Trophoblast cell (in vitro differentiated cells and primary cell): Measurements from ENCODE around the gene CCSAP.
"Not testable (repeated sequence)": the region's sequence is repeated elsewhere in the genome, so short reads cannot be mapped to it uniquely, and the experiment has no call there.

Experiments
- DNase-seq, 2 donors: peaks; one replicate each; pipeline ENCODE4 v3.0.0-alpha.2; 2016
- H2AFZ ChIP-seq: 2 replicates; pipeline ENCODE4 v1.6.1; 2013; ENCODE audit warnings: low read length, moderate library complexity, mild to moderate bottlenecking; ENCODE audit not compliant: insufficient read depth, poor library complexity
- H2AK5ac ChIP-seq: 2 replicates; pipeline ENCODE4 v1.6.1; 2013; ENCODE audit warnings: mild to moderate bottlenecking, low read length
- H2BK120ac ChIP-seq: 2 replicates; pipeline ENCODE4 v1.6.1; 2013; ENCODE audit warnings: low read length, mild to moderate bottlenecking, moderate library complexity; ENCODE audit not compliant: insufficient read depth, poor library complexity
- H2BK12ac ChIP-seq: 2 replicates; pipeline ENCODE4 v1.6.1; 2013; ENCODE audit warnings: mild to moderate bottlenecking, low read length, moderate library complexity
- H2BK5ac ChIP-seq: 2 replicates; pipeline ENCODE4 v1.6.1; 2013; ENCODE audit warnings: low read length, low read depth, moderate library complexity, mild to moderate bottlenecking; ENCODE audit not compliant: poor library complexity
- H3K14ac ChIP-seq: 2 replicates; pipeline ENCODE4 v1.6.1; 2013; ENCODE audit warnings: mild to moderate bottlenecking, low read length
- H3K18ac ChIP-seq: 2 replicates; pipeline ENCODE4 v1.6.1; 2013; ENCODE audit warnings: mild to moderate bottlenecking, low read length
- H3K23ac ChIP-seq: 2 replicates; pipeline ENCODE4 v1.6.1; 2013; ENCODE audit warnings: low read length
- H3K27ac ChIP-seq: 2 replicates; pipeline ENCODE4 v1.5.1; 2013; ENCODE audit warnings: low read depth, mild to moderate bottlenecking, inconsistent platforms, low read length, moderate library complexity
- H3K27me3 ChIP-seq: 2 replicates; pipeline ENCODE4 v1.6.1; 2013; ENCODE audit warnings: inconsistent platforms, mild to moderate bottlenecking, low read length, moderate library complexity; ENCODE audit not compliant: insufficient read depth
- H3K36me3 ChIP-seq, 2 experiments: 1 replicate in 1 of 2; 2 replicates in 1 of 2; pipeline ENCODE4 v1.6.1; 2013; ENCODE audit warnings: low read length in 2 of 2, mild to moderate bottlenecking in 2 of 2, moderate library complexity in 1 of 2; ENCODE audit not compliant: insufficient read depth in 2 of 2, control insufficient read depth in 1 of 2
- H3K4ac ChIP-seq: 2 replicates; pipeline ENCODE4 v1.6.1; 2013; ENCODE audit warnings: low read depth, mild to moderate bottlenecking, low read length, moderate library complexity
- H3K4me1 ChIP-seq, 2 experiments: 1 replicate in 1 of 2; 2 replicates in 1 of 2; pipeline ENCODE4 v1.6.1; 2013; ENCODE audit warnings: low read length in 2 of 2, mild to moderate bottlenecking in 2 of 2, moderate library complexity in 1 of 2; ENCODE audit not compliant: insufficient read depth in 2 of 2, control insufficient read depth in 1 of 2
- H3K4me2 ChIP-seq: 2 replicates; pipeline ENCODE4 v1.6.1; 2013; ENCODE audit warnings: inconsistent platforms, mild to moderate bottlenecking, low read length, moderate library complexity
- H3K4me3 ChIP-seq: 2 replicates; pipeline ENCODE4 v1.5.1; 2013; ENCODE audit warnings: mild to moderate bottlenecking, low read depth, low read length, inconsistent platforms
- H3K79me1 ChIP-seq: one replicate; pipeline ENCODE4 v1.6.1; 2013; ENCODE audit warnings: low read length
- H3K79me2 ChIP-seq: 2 replicates; pipeline ENCODE4 v1.6.1; 2013; ENCODE audit warnings: low read length, mild to moderate bottlenecking; ENCODE audit not compliant: control insufficient read depth, insufficient read depth, poor library complexity
- H3K9ac ChIP-seq: 2 replicates; pipeline ENCODE4 v1.6.1; 2013; ENCODE audit warnings: mild to moderate bottlenecking, low read length
- H3K9me3 ChIP-seq: 2 replicates; pipeline ENCODE4 v1.6.1; 2013; ENCODE audit warnings: low read depth, mild to moderate bottlenecking, control low read depth, inconsistent platforms, low read length; ENCODE audit not compliant: insufficient read depth
- H4K12ac ChIP-seq: 2 replicates; pipeline ENCODE4 v1.6.1; 2013; ENCODE audit warnings: low read depth, mild to moderate bottlenecking, low read length, moderate library complexity
- H4K8ac ChIP-seq: 2 replicates; pipeline ENCODE4 v1.6.1; 2013; ENCODE audit warnings: low read depth, mild to moderate bottlenecking, low read length, moderate library complexity
- H4K91ac ChIP-seq: one replicate; pipeline ENCODE4 v1.6.1; 2013; ENCODE audit warnings: low read depth, mild to moderate bottlenecking, low read length, moderate library complexity
- WGBS: extraction: QIAGEN DNeasy Blood & Tissue Kit; methylation state at CpG from one replicate; pipeline ENCODE4 v1.1.7; 2013; ENCODE audit warnings: missing lambda C conversion rate; ENCODE audit not compliant: insufficient read length, insufficient coverage; ENCODE audit errors: extremely low coverage; 5-methylcytosine and 5-hydroxymethylcytosine counted together

The CCSAP gene

GRCh38 chr1:229291686-229292085 is 51.2 kb downstream of the CCSAP start:
- not testable (repeated sequence) for H3K4me1 ChIP-seq, H3K23ac ChIP-seq, H2BK120ac ChIP-seq, H4K12ac ChIP-seq, H4K91ac ChIP-seq, H3K4me2 ChIP-seq, H2AK5ac ChIP-seq, H3K27me3 ChIP-seq, H3K27ac ChIP-seq, DNase-seq, H3K36me3 ChIP-seq, H3K4me3 ChIP-seq, H3K79me2 ChIP-seq, H2BK12ac ChIP-seq, H3K18ac ChIP-seq, H3K14ac ChIP-seq, H3K79me1 ChIP-seq, H3K9ac ChIP-seq, H2BK5ac ChIP-seq, H2AFZ ChIP-seq, H3K9me3 ChIP-seq, H4K8ac ChIP-seq, H3K4ac ChIP-seq
- no CpG with 5 or more reads among the region's 4 CpGs for WGBS

GRCh38 chr1:229288516-229288915 is 54.3 kb downstream of the CCSAP start:
- H3K23ac ChIP-seq, result no peak overlapping the region
- no peak overlapping the region for H3K27ac ChIP-seq
- no peak overlapping the region for H4K8ac ChIP-seq
- no peak overlapping the region for H3K4ac ChIP-seq
- H4K91ac ChIP-seq, result no peak overlapping the region
- H3K27me3 ChIP-seq, result no peaks in the 10 kb centered on the region
- H3K4me2 ChIP-seq, result no peak overlapping the region
- no peak overlapping the region for H2AFZ ChIP-seq
- H3K9me3 ChIP-seq, result no peaks in the 10 kb centered on the region
- no peak for DNase-seq
- no peak overlapping the region for H2BK12ac ChIP-seq
- no peak overlapping the region for H3K14ac ChIP-seq
- H3K79me1 ChIP-seq, result no peaks in the 10 kb centered on the region
- no CpG with 5 or more reads among the region's 1 CpG for WGBS
- no peaks in the 10 kb centered on the region for H3K4me1 ChIP-seq
- no peak overlapping the region for H2AK5ac ChIP-seq
- no peak overlapping the region for H3K9ac ChIP-seq
- no peaks in the 10 kb centered on the region for H3K79me2 ChIP-seq
- H2BK120ac ChIP-seq, result no peak overlapping the region
- H3K4me3 ChIP-seq, result no peak overlapping the region
- peaks cover 2 to 4% of the 10 kb centered on the region in 2 experiments for H3K36me3 ChIP-seq
- H3K18ac ChIP-seq, result no peak overlapping the region
- no peak overlapping the region for H2BK5ac ChIP-seq
- H4K12ac ChIP-seq, result no peak overlapping the region

- Histone ChIP-seq H3K9me3 (no peaks in the 10 kb centered on the region), H4K8ac (no peak overlapping the region), H3K4me2 (no peak overlapping the region), H3K36me3 (peaks cover 2% of the 10 kb centered on the region in 2 experiments), H3K18ac (no peak overlapping the region), H3K4me3 (no peak overlapping the region), H2BK120ac (no peak overlapping the region), H3K4me1 (peaks cover 0 to 2% of the 10 kb centered on the region in 2 experiments), H4K91ac (no peak overlapping the region), H3K4ac (no peak overlapping the region), H3K23ac (no peak overlapping the region), H3K79me1 (no peaks in the 10 kb centered on the region), H2AFZ (no peak overlapping the region), H3K79me2 (peaks cover 3% of the 10 kb centered on the region), H3K9ac (no peak overlapping the region), H4K12ac (no peak overlapping the region), H2BK12ac (no peak overlapping the region), H2AK5ac (no peak overlapping the region), H2BK5ac (no peak overlapping the region), H3K14ac (no peak overlapping the region), H3K27me3 (no peaks in the 10 kb centered on the region), H3K27ac (no peak overlapping the region)
- DNase-seq, result no peak
- no CpG with 5 or more reads among the region's 1 CpG for WGBS
Measured at GRCh38 chr1:229287267-229287666, 55.6 kb downstream of the CCSAP start.

- Histone ChIP-seq H3K4me1 (peaks cover 0 to 2% of the 10 kb centered on the region in 2 experiments), H3K79me2 (peaks cover 3% of the 10 kb centered on the region), H2BK12ac (no peak overlapping the region), H3K14ac (no peak overlapping the region), H2AFZ (no peak overlapping the region), H2AK5ac (no peak overlapping the region), H4K91ac (no peak overlapping the region), H2BK120ac (no peak overlapping the region), H4K12ac (no peak overlapping the region), H3K23ac (no peak overlapping the region), H3K9ac (no peak overlapping the region), H3K4ac (no peak overlapping the region), H3K4me2 (no peak overlapping the region), H3K79me1 (no peaks in the 10 kb centered on the region), H3K27ac (no peak overlapping the region), H3K27me3 (no peaks in the 10 kb centered on the region), H4K8ac (no peak overlapping the region), H3K18ac (no peak overlapping the region), H2BK5ac (no peak overlapping the region), H3K9me3 (no peaks in the 10 kb centered on the region), H3K36me3 (peaks cover 2% of the 10 kb centered on the region in 2 experiments), H3K4me3 (no peak overlapping the region)
- no peak for DNase-seq
- no CpG with 5 or more reads among the region's 2 CpGs for WGBS
Measured at GRCh38 chr1:229286099-229286766, 56.6 kb downstream of the CCSAP start.
